Osteocyte (in vitro differentiated cells): ENCODE data around the gene ZNF865. TPM values are rescaled to one million over a fixed set of nuclear protein-coding genes. Genes with fewer than 3 reads are reported as not detected.

Experiments used
- DNase-seq: peaks from one replicate; pipeline ENCODE4 v3.0.0; 2021; ENCODE audit warnings: mixed read lengths; ENCODE audit not compliant: unreplicated experiment; ENCODE audit errors: extremely low spot score
- H3K27ac Mint-ChIP-seq: one replicate; pipeline ENCODE4 v1.8.0; 2021; ENCODE audit warnings: mild to moderate bottlenecking, mixed read lengths; ENCODE audit not compliant: unreplicated experiment
- H3K27me3 Mint-ChIP-seq: one replicate; pipeline ENCODE4 v1.8.0; 2021; ENCODE audit warnings: mixed read lengths; ENCODE audit not compliant: unreplicated experiment
- H3K36me3 Mint-ChIP-seq: one replicate; pipeline ENCODE4 v1.8.0; 2021; ENCODE audit warnings: mixed read lengths; ENCODE audit not compliant: unreplicated experiment
- H3K4me1 Mint-ChIP-seq: one replicate; pipeline ENCODE4 v1.8.0; 2021; ENCODE audit warnings: mixed read lengths; ENCODE audit not compliant: unreplicated experiment
- H3K4me3 Mint-ChIP-seq: one replicate; pipeline ENCODE4 v1.8.0; 2021; ENCODE audit warnings: mild to moderate bottlenecking, moderate library complexity, mixed read lengths; ENCODE audit not compliant: unreplicated experiment
- H3K9me3 Mint-ChIP-seq: one replicate; pipeline ENCODE4 v1.8.0; 2021; ENCODE audit warnings: mixed read lengths; ENCODE audit not compliant: unreplicated experiment
- total RNA-seq: library from RNA; stranded (reverse); gene quantifications from 2 replicates; pipeline ENCODE4 v1.2.1, GENCODE V29; 2021
- TF ChIP-seq, protein P1 (sequence below): fragments of 200-600 bp; sonication (generic); IDR thresholded peaks from 2 replicates; pipeline ENCODE4 v1.5.0; 2021; ENCODE audit warnings: antibody characterized with exemption, mild to moderate bottlenecking, moderate library complexity

The ZNF865 gene
- total RNA-seq, 1 donor from 2014 or later = 19.2 TPM

DNA sequence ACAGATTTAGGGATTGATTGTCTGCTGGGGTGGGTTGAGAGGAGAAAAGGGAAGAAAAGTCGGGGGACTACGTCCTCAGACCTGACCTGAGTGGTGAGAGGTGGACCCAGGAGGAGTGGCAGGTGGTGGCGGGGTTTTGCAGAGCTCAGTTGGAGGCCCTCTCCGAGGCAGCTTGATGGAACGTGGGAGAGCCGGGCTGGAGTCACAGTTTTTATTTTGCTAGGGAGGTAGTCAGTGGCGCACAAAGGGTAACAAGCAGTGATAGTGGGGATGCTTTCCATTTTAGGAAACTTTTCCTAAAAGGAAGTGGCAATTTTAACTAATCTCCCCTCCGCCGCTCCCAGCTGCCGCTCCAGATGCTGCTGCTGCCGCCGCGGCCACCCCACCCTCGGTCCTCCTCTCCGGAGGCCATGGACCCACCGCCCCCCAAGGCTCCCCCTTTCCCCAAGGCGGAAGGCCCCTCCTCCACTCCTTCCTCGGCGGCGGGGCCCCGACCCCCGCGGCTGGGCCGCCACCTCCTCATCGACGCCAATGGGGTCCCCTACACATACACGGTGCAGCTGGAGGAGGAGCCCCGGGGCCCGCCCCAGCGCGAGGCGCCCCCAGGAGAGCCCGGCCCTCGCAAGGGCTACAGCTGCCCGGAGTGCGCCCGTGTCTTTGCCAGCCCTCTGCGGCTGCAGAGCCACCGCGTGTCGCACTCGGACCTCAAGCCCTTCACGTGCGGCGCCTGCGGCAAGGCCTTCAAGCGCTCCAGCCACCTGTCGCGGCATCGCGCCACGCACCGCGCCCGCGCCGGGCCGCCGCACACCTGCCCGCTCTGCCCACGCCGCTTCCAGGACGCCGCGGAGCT is 36.9 kb downstream of the ZNF865 start:
- peak overlapping the region; percentile 96 for H3K27ac Mint-ChIP-seq
- no peaks in the 10 kb centered on the region for H3K27me3 Mint-ChIP-seq
- DNase-seq = no peak
- peak overlapping the region; percentile 93 for H3K4me3 Mint-ChIP-seq
- H3K36me3 Mint-ChIP-seq = peaks cover 10% of the 10 kb centered on the region
- no peaks in the 10 kb centered on the region for H3K9me3 Mint-ChIP-seq
- H3K4me1 Mint-ChIP-seq = peaks cover 58% of the 10 kb centered on the region
- TF ChIP-seq, protein P1, sequence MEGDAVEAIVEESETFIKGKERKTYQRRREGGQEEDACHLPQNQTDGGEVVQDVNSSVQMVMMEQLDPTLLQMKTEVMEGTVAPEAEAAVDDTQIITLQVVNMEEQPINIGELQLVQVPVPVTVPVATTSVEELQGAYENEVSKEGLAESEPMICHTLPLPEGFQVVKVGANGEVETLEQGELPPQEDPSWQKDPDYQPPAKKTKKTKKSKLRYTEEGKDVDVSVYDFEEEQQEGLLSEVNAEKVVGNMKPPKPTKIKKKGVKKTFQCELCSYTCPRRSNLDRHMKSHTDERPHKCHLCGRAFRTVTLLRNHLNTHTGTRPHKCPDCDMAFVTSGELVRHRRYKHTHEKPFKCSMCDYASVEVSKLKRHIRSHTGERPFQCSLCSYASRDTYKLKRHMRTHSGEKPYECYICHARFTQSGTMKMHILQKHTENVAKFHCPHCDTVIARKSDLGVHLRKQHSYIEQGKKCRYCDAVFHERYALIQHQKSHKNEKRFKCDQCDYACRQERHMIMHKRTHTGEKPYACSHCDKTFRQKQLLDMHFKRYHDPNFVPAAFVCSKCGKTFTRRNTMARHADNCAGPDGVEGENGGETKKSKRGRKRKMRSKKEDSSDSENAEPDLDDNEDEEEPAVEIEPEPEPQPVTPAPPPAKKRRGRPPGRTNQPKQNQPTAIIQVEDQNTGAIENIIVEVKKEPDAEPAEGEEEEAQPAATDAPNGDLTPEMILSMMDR = no peak

DNA sequence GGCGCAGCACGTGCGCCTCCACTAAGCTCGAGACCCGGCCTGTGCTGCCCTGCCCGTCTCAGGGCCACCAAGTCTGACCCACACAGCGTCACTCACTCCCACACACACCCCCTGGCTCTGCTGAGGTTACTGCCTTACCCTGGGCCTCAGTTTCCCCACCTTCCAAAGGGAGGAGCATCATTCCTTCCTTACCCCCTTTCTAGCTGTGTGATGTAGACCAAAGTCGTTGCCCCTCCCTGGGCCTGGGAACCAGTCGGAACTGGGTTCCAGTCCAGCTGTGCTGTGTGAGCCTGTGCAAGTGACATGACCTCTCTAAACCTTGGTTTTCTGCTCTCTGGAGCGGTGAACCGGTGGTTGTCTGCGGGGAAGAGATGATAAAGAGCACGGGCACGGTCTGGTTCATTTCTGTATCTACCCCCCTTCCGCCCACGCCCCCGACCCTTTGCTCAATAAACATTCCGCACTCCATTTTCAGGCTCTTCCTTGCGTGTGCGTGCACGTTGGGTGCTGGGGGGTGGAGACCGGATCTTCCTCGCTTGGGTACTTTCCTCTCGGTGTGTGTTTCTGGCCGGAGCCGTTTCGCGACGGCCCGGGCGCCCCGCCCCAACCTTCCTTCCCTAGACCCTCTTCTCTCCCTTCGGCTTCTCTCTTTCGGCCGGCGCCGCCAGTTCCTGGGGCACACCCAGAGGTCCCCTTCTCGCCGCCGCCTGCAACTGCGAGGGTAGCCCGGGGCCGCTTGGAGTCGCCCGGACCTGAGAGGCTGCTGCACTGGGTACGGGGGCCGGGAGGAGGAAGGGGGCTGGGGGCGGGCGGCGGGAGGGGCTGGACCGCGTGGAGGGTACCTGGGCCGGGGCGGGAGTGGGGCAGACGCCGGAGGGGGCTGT is 37.8 kb downstream of the ZNF865 start, which contains the start of gene ZNF581:
ZNF581 (plus strand) TSS at position 647 of the 884 bp plus-strand sequence. CDS start 923 bp downstream, outside the sequence.
- Mint-ChIP-seq H3K36me3 (peaks cover 9% of the 10 kb centered on the region), H3K27ac (peak within 1 kb of the TSS; percentile 96), H3K27me3 (no peaks in the 10 kb centered on the region), H3K4me1 (peaks cover 56% of the 10 kb centered on the region), H3K4me3 (peak within 1 kb of the TSS; percentile 93), H3K9me3 (no peaks in the 10 kb centered on the region)
- peak; percentile 90 for DNase-seq
- TF ChIP-seq, protein P1 = no peak

DNA sequence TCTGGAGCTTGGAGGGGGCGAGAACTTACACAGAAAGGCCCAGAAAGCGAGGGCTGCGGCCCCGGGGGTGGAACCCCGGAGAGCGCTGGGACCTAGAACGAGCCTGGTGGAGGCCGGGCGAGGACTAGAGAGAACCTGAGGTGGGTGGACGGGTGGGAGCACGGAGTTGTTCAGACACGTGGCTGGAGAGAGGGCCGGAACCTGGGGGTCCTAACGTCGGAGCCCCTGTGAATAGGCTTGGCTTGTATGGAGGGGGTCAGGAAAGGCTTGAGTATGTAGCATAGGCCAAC is 38.4 kb downstream of the ZNF865 start:
- Mint-ChIP-seq H3K27ac (peak overlapping the region; percentile 78), H3K4me1 (peaks cover 57% of the 10 kb centered on the region), H3K9me3 (no peaks in the 10 kb centered on the region), H3K4me3 (peak overlapping the region; percentile 93), H3K36me3 (peaks cover 7% of the 10 kb centered on the region), H3K27me3 (no peaks in the 10 kb centered on the region)
- TF ChIP-seq, protein P1 = no peak
- no peak for DNase-seq

DNA sequence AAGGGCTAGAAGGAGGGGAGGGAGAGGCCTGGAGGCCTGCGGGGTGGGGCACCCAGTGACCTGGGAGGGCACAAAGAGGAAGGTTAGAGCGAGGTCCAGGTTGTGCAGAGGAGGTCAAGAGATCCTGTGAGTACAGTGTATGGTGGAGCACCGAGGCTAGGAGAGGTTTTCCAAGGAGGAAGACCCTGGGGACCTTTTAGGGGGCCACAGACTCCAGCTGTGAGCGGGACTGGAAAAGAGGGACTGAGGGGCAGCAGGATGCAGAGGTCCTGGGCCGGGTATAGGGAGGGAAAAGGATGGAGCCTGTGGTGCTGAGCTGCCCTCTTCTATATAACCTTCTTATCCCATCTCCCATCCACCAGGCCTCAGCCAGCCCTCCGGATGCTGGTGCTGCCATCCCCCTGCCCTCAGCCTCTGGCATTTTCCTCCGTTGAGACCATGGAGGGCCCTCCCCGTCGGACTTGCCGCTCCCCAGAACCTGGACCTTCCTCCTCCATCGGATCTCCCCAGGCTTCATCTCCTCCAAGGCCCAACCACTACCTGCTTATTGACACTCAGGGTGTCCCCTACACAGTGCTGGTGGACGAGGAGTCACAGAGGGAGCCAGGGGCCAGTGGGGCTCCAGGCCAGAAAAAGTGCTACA is 38.9 kb downstream of the ZNF865 start:
- no peaks in the 10 kb centered on the region for H3K27me3 Mint-ChIP-seq
- TF ChIP-seq, protein P1 = no peak
- DNase-seq = no peak

More for the DNA sequence above, 38.9 kb downstream of the ZNF865 start:
- no peaks in the 10 kb centered on the region for H3K9me3 Mint-ChIP-seq
- peaks cover 4% of the 10 kb centered on the region for H3K36me3 Mint-ChIP-seq
- peak overlapping the region; percentile 78 for H3K27ac Mint-ChIP-seq
- H3K4me3 Mint-ChIP-seq = peak overlapping the region; percentile 93
- peaks cover 55% of the 10 kb centered on the region for H3K4me1 Mint-ChIP-seq
